ELF-1 (cell line): ENCODE results near the gene SF3B1.

Experiments used
- DNase-seq: peaks from one replicate; pipeline ENCODE4 v3.0.0-alpha.2; 2016; ENCODE audit warnings: low read depth, low spot score

SF3B1 gene

GRCh38 chr2:197340591-197340990, 94.2 kb downstream of the SF3B1 start:
- DNase-seq: no peak
